Uterus (tissue), 2 donors: ENCODE measurements around the gene SLC5A5.

Source experiments
- POLR2A ChIP-seq, 2 donors: fragments of 450-650 bp; IDR thresholded peaks; one replicate each; pipeline ENCODE4 v1.6.1; 2016; ENCODE audit warnings: antibody characterized with exemption in 2 of 2, mild to moderate bottlenecking in 1 of 2, moderate library complexity in 1 of 2
- TF ChIP-seq, protein P1 (sequence below), 4 experiments: fragments of 200-600 bp in 2 of 4; fragments of 450-650 bp in 2 of 4; sonication (generic) in 2 of 4; IDR thresholded peaks; one replicate each; pipeline ENCODE4 v1.5.1; 2016 to 2019; ENCODE audit warnings: antibody characterized with exemption in 4 of 4, mild to moderate bottlenecking in 2 of 4, moderate library complexity in 1 of 4

DNA sequence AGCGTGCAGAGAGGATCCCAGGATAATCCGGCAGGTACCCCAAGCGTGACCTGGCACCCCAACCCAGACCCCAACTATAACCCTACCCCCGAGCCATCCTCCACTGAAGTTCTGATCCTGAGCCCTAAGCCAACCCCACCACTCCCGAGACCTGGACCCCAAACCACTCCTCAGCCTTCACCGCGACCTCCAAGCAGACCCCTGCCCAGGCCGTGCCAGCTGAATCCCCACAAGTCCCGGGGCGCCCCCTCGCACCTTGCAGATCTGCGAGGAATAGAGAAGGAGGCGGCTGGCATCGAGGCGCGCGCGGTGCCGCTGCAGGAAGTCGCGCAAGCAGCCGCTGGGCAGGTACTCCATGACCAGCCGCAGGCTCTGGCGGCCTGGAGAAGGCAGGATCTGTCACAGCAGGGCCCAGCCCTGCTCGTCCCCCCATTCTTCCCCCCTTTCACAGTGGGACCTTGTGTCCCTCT, 40.3 kb upstream of the SLC5A5 start:
- TF ChIP-seq POLR2A (IDR thresholded peaks at IDR 0.05): no peak
- TF ChIP-seq, protein P1, sequence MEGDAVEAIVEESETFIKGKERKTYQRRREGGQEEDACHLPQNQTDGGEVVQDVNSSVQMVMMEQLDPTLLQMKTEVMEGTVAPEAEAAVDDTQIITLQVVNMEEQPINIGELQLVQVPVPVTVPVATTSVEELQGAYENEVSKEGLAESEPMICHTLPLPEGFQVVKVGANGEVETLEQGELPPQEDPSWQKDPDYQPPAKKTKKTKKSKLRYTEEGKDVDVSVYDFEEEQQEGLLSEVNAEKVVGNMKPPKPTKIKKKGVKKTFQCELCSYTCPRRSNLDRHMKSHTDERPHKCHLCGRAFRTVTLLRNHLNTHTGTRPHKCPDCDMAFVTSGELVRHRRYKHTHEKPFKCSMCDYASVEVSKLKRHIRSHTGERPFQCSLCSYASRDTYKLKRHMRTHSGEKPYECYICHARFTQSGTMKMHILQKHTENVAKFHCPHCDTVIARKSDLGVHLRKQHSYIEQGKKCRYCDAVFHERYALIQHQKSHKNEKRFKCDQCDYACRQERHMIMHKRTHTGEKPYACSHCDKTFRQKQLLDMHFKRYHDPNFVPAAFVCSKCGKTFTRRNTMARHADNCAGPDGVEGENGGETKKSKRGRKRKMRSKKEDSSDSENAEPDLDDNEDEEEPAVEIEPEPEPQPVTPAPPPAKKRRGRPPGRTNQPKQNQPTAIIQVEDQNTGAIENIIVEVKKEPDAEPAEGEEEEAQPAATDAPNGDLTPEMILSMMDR (IDR thresholded peaks at IDR 0.05): no peak
